Immature natural killer cell (primary cell): ENCODE data around the gene FAM13A. TPM values are rescaled to one million over a fixed set of nuclear protein-coding genes. Genes with fewer than 3 reads are reported as not detected.

Experiments used
- DNase-seq, 3 donors: peaks; one replicate each; pipeline ENCODE4 v3.0.0; 2022; ENCODE audit warnings: mixed read lengths in 1 of 3
- H3K27ac Mint-ChIP-seq, 6 donors: one replicate each; pipeline ENCODE4 v1.8.0; 2020; ENCODE audit warnings: mixed read lengths in 6 of 6, mild to moderate bottlenecking in 5 of 6, inconsistent platforms in 4 of 6, moderate library complexity in 3 of 6
- H3K27me3 Mint-ChIP-seq, 3 donors: one replicate each; pipeline ENCODE4 v1.8.0; 2020 to 2021; ENCODE audit warnings: low read depth in 3 of 3, mild to moderate bottlenecking in 3 of 3, mixed read lengths in 3 of 3, moderate library complexity in 3 of 3, inconsistent platforms in 1 of 3
- H3K36me3 Mint-ChIP-seq, 3 donors: one replicate each; pipeline ENCODE4 v1.8.0; 2020; ENCODE audit warnings: mixed read lengths in 3 of 3, inconsistent platforms in 2 of 3, mild to moderate bottlenecking in 2 of 3
- H3K4me1 Mint-ChIP-seq, 2 donors: one replicate each; pipeline ENCODE4 v1.8.0; 2020; ENCODE audit warnings: inconsistent platforms in 2 of 2, mild to moderate bottlenecking in 2 of 2, mixed read lengths in 2 of 2, moderate library complexity in 1 of 2
- H3K4me3 Mint-ChIP-seq, 5 donors: one replicate each; pipeline ENCODE4 v1.8.0; 2020; ENCODE audit warnings: mild to moderate bottlenecking in 5 of 5, mixed read lengths in 5 of 5, inconsistent platforms in 3 of 5, moderate library complexity in 3 of 5
- H3K9me3 Mint-ChIP-seq, 6 donors: one replicate each; pipeline ENCODE4 v1.8.0; 2020; ENCODE audit warnings: mild to moderate bottlenecking in 6 of 6, mixed read lengths in 6 of 6, inconsistent platforms in 4 of 6, moderate library complexity in 3 of 6
- polyA plus RNA-seq, 3 donors: library from polyadenylated mRNA; unstranded; fragments of 300-500 nt; fragmentation: Illumina TruSeq; gene quantifications; one replicate each; pipeline ENCODE4 v1.2.3, GENCODE V29; 2021

FAM13A gene
- polyA plus RNA-seq, 3 donors from 2014 or later, result 1.5 to 3.4 (median 1.7) TPM

DNA sequence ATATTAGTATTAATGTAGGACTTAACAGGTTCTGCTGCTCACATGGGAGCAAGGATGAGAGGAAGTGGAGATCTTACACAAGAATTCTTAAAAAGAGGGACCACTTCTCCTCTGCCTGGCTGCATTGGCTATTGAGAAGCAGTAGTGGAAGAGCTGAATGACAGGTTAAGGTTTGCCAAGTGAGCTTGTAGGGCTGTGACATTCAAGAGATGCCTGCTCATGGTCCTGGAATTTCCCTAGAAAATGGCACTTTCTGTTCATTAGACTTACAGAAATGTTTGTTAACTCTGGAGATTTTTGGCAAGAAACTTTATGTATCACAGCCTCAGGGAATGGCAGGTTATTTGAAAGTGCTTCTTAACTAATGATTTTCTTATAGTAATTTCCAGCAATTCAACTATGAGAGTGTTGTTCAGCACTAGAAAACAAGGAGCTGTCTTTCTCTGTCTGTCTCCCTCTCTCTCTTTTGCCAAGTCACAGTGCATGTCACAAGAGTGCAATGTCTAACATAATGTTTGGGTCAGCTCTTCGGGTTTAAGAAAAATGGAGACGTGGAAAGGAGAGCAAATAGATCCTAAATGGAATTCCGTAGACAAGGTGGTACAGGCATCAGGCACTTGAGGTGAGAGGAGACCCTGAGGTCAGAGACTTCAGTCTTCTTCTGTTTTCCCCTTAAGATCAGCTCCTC lies 351.0 kb downstream of the FAM13A start:
- DNase-seq, result no peak
- Mint-ChIP-seq H3K4me3 (no peak overlapping the region), H3K9me3 (no peaks in the 10 kb centered on the region), H3K4me1 (no peaks in the 10 kb centered on the region), H3K36me3 (peaks cover 32 to 65% (median 36%) of the 10 kb centered on the region in 3 donors), H3K27ac (no peak overlapping the region), H3K27me3 (no peaks in the 10 kb centered on the region)

DNA sequence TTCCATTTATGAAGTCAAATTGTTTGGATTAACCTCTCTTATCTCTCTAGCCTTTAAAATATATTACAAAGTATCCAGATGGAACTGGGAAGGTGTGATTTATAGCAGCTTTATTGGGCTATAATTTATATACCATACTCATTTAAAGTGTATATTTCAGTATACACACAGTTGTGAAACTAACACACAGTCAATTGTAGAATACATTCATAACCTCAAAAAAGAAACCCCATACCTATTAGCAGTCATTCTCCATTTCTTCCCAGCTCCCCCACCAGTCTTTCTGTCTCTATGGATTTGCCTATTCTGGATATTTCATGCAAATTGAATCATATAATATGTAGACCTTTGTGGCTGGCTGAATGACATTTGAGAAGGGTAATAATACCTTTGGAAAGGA lies 351.8 kb downstream of the FAM13A start:
- Mint-ChIP-seq H3K9me3 (no peaks in the 10 kb centered on the region), H3K27me3 (no peaks in the 10 kb centered on the region), H3K4me3 (no peak overlapping the region), H3K27ac (no peak overlapping the region), H3K4me1 (no peaks in the 10 kb centered on the region), H3K36me3 (peaks cover 32 to 62% (median 36%) of the 10 kb centered on the region in 3 donors)
- DNase-seq, result no peak

DNA sequence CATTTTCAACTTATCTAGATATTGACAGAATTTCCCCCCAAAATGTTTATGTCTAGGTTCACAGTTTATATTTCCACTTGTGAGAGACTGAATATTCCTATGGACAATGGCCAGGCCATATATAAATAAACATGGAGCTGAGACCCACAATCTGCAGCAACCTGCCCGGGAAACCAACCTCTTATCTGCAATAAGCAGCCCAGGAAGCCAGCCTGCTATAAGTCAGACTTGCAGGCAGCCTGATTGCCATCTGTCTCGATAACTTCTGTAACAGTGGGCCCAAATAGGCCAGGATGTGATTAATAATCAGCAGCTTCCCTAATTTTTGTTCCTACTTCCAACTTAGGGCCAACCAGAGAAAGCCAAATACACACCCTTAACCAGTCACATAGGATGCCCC lies 354.2 kb downstream of the FAM13A start:
- H3K4me1 Mint-ChIP-seq, result peaks cover 8 to 12% of the 10 kb centered on the region in 2 donors
- H3K27ac Mint-ChIP-seq, result no peak overlapping the region
- DNase-seq, result no peak
- peaks cover 36 to 52% (median 36%) of the 10 kb centered on the region in 3 donors for H3K36me3 Mint-ChIP-seq
- no peaks in the 10 kb centered on the region for H3K9me3 Mint-ChIP-seq
- no peak overlapping the region for H3K4me3 Mint-ChIP-seq
- peaks cover under 1 to 3% (median 2%) of the 10 kb centered on the region in 3 donors for H3K27me3 Mint-ChIP-seq

DNA sequence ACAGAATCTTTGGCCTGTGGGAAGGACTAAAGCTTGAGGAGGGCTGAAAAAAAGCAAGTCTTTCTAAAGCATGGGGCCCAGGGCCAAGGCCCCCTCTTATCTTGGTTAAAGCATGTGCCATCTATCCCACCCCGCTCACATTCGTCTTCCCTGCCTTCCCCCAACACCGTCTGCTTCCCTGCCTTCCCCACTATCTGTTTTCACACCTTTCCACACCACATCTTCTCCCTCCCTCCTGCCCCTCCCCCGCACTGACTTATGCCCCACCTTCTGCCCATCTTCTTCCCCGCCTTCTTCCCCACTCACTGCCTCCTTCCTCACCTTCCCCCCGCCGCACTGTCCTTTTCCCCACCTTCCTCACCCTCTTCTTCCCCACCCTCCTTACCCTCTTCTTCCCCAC lies 358.5 kb downstream of the FAM13A start:
- peaks cover 10 to 30% (median 21%) of the 10 kb centered on the region in 3 donors for H3K36me3 Mint-ChIP-seq

DNA sequence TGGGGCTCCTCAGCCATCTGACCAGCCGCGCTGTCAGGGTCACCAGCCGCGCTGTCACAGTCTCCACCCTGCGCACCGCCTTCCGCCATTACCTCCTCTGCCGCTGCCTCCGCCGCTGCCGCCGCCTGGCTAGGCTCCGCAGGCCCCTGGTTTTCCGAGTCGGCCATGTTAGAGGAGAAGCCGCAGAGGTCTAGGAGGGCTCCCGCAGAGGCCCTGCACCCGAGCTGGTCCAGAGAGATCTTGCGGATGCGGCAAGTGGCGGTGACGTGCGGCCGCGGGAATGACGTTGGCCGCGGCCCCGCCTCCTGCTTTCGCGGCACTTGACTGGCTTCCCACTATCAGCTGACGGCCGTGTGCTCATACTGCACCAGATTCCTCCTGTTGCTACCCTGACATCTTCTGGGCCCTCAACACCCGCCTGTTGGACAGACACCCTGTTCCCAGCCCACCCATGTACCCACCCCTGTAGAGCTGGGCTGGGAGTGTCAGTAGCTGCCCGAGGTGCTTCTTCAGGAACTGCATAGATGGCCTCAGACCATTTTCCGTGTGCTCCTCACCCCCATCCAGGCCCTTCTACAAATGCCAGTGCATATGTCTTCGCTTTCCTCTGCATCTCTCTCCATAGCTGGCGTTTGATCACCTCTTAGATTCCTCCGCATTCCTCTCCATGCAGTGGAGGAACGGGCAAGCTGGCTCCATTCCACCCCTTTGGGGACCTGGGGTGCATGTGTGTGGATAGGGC lies 359.2 kb downstream of the FAM13A start, which contains the start of gene NAP1L5:
NAP1L5 (minus strand) TSS at position 242 of the 742 bp plus-strand sequence; CDS start at position 167, 75 bp downstream.
- Mint-ChIP-seq H3K4me3 (peak within 1 kb of the TSS; percentile 83 to 88 (median 86)), H3K27me3 (peaks cover 3 to 7% (median 6%) of the 10 kb centered on the region in 3 donors), H3K36me3 (peaks cover 12 to 22% (median 21%) of the 10 kb centered on the region in 3 donors), H3K27ac (peak within 1 kb of the TSS; percentile 55 to 97 (median 92)), H3K9me3 (no peaks in the 10 kb centered on the region), H3K4me1 (peaks cover 23 to 25% of the 10 kb centered on the region in 2 donors)
- peak; percentile 84 to 86 (median 86) for DNase-seq

More for the DNA sequence above, 358.5 kb downstream of the FAM13A start:
- Mint-ChIP-seq H3K4me1 (peaks cover 23 to 25% of the 10 kb centered on the region in 2 donors), H3K9me3 (no peaks in the 10 kb centered on the region), H3K27ac (peak overlapping the region; percentile 55 to 97 (median 92)), H3K27me3 (peaks cover 3 to 7% (median 6%) of the 10 kb centered on the region in 3 donors), H3K4me3 (no peak overlapping the region)
- DNase-seq, result no peak

DNA sequence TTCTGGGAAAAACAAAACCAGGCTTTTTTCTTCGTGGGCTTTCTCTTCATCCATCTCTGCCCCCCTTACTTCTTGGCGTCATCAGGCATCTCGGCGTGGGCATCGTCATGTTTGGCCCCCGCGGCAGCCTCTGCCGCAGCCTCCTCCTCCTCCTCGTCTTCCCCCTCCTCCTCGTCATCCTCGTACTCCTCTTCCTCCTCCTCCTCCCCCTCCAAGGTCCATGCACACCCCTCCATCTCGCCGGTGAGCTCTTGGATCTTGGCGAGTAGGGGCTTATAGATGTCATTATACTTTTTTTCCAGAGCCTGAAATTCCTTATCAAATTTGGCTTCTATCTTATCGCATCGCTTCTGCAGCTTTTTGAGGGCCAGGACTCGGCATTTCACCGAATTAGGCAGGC lies 359.8 kb downstream of the FAM13A start:
- Mint-ChIP-seq H3K9me3 (no peaks in the 10 kb centered on the region), H3K4me3 (peak overlapping the region; percentile 83 to 88 (median 86)), H3K27ac (peak overlapping the region; percentile 55 to 97 (median 92)), H3K4me1 (peaks cover 23 to 25% of the 10 kb centered on the region in 2 donors), H3K27me3 (peaks cover 3 to 7% (median 6%) of the 10 kb centered on the region in 3 donors), H3K36me3 (peaks cover 7 to 16% (median 15%) of the 10 kb centered on the region in 3 donors)
- DNase-seq, result peak; percentile 30 to 37 (median 35)

DNA sequence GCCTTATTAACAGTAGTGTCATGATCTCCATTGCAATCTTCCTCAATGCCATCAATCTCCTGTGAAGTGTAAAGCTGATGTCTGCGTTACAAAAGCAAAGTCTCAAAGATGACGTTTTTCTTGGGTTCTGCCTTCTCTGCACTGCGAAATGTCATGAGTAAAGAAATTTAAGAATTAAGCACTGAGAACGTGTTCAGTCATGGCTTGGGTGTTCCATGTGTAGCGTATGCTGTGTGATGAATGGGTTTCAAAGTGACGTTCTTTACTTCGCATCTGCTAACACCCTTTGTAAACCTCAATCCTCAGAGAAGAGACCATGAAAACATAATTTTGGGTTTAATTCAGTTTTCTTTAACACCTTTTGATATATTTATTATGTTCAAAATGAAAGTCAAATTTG lies 360.4 kb downstream of the FAM13A start:
- Mint-ChIP-seq H3K9me3 (no peaks in the 10 kb centered on the region), H3K36me3 (peaks cover 7 to 14% (median 14%) of the 10 kb centered on the region in 3 donors), H3K27me3 (peaks cover 3 to 7% (median 6%) of the 10 kb centered on the region in 3 donors), H3K4me1 (peaks cover 23 to 25% of the 10 kb centered on the region in 2 donors), H3K4me3 (peak overlapping the region; percentile 83 to 88 (median 86)), H3K27ac (peak overlapping the region; percentile 55 to 97 (median 92))
- DNase-seq, result no peak

DNA sequence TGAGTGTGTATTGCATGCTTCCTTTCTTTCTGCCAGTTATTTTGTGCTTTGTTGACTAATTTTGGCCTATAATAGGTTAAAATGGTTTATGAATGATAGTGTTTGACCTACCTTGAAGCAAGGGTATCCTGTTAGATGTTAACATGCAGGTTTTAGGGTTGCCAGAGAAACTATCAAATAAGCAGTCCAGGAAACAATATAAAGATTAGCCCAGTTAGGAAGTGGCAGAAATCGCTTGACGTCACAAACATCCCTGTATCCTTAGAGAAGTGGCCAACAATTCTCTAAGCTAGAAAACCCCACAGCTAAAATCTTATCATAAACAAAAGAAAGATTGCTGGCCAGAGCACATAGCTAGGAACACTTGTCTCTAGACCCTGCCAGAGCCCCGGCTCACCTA lies 363.2 kb downstream of the FAM13A start:
- no peaks in the 10 kb centered on the region for H3K9me3 Mint-ChIP-seq
- no peak for DNase-seq
- H3K36me3 Mint-ChIP-seq, result peaks cover 12 to 29% (median 25%) of the 10 kb centered on the region in 3 donors
- H3K27ac Mint-ChIP-seq, result peak overlapping the region in 2 of 6 donors; percentile 9 to 51
- no peak overlapping the region for H3K4me3 Mint-ChIP-seq
- peaks cover 3 to 7% (median 6%) of the 10 kb centered on the region in 3 donors for H3K27me3 Mint-ChIP-seq
- H3K4me1 Mint-ChIP-seq, result peaks cover 19 to 21% of the 10 kb centered on the region in 2 donors

DNA sequence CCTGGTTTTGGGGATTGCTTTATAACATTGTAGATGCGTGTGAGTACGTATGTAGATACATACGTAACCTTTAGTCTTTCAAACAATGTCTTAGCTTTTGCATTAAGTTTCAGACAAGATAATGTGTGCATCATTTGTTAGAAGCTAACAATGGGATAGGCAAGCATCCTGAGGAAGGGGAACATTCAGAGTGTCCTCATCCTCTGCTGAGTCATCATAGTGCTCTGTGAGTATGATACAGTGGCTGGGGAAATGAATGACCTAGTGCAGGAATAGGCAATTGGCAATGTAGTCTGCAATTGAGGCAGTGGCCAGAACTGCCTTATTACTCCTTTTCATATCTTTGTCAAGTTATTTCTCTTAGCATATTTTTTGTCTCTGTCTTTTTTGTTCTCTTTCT lies 366.6 kb downstream of the FAM13A start:
- Mint-ChIP-seq H3K4me3 (no peak overlapping the region), H3K36me3 (peaks cover 31 to 39% (median 37%) of the 10 kb centered on the region in 3 donors), H3K27me3 (peaks cover 0 to 2% (median 0%) of the 10 kb centered on the region in 3 donors), H3K9me3 (no peaks in the 10 kb centered on the region), H3K4me1 (peaks cover 0 to 5% of the 10 kb centered on the region in 2 donors), H3K27ac (peak overlapping the region in 1 of 6 donors; percentile 78)
- DNase-seq, result no peak

DNA sequence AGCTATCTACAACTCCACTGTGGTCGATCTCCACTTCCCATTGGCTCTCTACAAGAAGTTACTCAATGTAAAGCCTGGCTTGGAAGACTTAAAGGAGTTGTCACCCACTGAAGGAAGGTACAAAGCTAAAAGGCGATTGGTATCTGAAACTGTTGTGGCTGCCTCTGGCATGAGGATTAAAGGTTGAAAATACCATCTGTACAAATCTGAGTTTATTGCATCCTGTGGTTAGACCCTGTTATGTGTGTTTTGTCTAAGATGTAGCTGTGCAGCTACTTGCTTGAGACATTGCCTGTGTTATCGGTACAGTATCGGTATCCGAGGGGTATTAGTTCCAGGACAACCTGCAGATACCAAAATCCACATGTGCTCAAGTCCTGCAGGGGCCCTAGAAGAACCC lies 375.8 kb downstream of the FAM13A start:
- peaks cover 0 to 4% of the 10 kb centered on the region in 2 donors for H3K4me1 Mint-ChIP-seq

More for the DNA sequence above, 375.8 kb downstream of the FAM13A start:
- H3K27me3 Mint-ChIP-seq, result no peaks in the 10 kb centered on the region
- H3K27ac Mint-ChIP-seq, result no peak overlapping the region
- DNase-seq, result no peak
- no peak overlapping the region for H3K4me3 Mint-ChIP-seq
- H3K9me3 Mint-ChIP-seq, result no peaks in the 10 kb centered on the region
- peaks cover 57 to 71% (median 58%) of the 10 kb centered on the region in 3 donors for H3K36me3 Mint-ChIP-seq

Other genes with a start within 250 kb of the FAM13A start
- 1 to 10 TPM; 2.0 to 7.4 (median 3.9) TPM for gene TIGD2, start 54.3 kb upstream of the FAM13A start, polyA plus RNA-seq